GM21717 (cell line): ENCODE measurements around the gene CPXM1.

Experiments used
- ATAC-seq: cut with Tn5 transposase; IDR thresholded peaks from one replicate; pipeline ENCODE4 v1.9.1; 2021; ENCODE audit warnings: mild to moderate bottlenecking, moderate library complexity; ENCODE audit not compliant: unreplicated experiment

Gene CPXM1

GRCh38 chr20:2750491-2751251, 49.8 kb downstream of the CPXM1 start:
- no peak for ATAC-seq

DNA sequence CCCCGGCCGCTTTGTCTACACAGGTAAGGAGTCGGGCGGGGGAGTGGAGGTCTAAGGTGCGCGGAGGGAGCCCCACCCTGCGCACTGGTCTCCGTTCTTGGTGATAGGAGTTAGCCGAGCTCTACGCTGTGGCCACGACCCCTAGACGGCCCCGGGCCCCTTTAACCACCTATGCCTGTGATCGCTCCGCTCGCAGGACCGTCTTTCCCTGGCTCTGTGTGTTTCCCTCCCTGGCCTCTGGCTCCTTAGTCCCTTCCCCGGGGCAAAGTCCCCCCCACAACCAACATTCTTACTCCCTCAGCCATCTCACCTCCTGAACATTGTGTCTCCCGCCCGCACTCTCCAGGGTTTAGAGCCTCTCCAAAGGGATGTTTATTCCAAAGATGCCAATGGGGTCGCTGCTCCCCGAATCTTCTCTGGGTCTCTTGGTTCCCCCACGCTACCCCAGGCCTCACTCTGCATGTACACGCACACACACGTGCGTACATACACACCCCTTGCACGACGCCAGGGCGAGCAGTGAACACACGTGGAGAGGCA, 50.4 kb downstream of the CPXM1 start:
- ATAC-seq, result no peak

- ATAC-seq, result no peak
Measured at GRCh38 chr20:2749343-2749950, 51.0 kb downstream of the CPXM1 start.

DNA sequence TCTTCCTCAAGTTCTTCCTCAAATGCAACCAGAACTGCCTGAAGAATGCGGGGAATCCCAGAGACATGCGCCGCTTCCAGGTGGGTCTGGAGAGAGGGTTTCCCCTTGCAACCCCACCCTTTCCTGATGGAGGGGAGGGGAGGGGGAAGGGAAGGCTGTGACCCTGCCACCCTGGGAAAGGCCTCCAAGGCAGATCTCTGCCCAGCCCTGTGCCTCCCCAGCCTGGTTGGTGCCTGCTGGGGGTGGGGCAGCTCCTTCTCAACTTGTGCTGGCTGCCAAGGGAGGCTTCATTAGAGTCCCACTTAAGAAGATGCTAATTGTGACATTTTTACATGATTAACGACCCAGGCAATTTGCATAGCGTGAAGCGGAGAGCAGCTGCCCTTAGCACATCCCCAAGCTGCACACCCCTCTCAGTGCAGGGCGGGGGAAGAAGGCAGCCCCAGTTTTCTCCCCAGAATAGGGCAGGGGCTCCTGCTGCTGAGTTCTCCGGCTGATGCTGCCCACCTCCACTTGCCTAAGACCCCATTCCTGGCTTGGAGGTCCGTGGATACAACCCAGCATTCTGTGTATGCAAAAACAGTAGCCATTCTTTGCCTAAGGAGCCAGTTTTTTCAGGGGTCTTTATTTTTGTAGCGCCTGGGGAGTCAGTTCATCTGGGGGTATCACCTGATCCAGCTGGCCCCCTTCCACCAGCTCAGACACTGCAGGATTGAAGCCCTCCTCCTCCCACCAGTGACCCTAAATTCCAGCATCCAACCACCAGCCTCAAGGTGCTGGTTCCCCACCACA, 51.7 kb downstream of the CPXM1 start:
- ATAC-seq, result no peak

- ATAC-seq, result no peak
Measured at GRCh38 chr20:2747676-2748235, 52.7 kb downstream of the CPXM1 start.

GRCh38 chr20:2746636-2747265, 53.7 kb downstream of the CPXM1 start:
- no peak for ATAC-seq

DNA sequence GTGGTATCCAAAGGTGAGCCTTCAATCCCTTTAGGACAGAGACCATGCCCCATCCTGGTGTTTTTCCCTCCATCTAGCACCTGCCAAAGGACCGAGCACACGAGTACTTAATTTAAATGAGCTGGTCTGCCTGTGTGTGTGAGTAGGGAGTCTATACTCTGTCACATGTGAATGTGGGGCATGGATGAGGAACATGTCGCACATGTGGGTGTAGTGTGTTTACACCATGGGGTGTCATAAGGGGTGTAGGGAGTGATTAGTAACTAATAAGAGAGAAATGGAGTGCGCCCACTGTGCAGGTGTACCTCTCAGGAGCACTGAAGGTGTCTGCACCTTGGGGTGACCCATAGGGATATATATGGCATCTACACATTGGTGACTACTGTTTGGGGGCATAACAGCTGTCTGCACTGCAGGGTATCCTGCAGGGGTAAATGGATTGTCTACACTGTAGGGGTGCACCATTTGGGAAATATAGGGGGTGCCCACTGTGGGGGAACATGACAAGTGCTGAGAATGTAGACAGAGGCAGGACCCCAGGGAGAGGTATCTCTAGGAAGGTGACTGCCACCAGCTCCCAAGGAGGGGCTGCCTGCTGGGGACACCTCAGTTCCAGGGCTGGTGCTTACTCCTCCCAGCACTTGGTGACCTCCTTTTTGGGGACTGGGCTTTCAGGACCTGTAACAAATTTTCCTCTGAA, 54.3 kb downstream of the CPXM1 start:
- no peak for ATAC-seq

GRCh38 chr20:2745060-2745910, 55.1 kb downstream of the CPXM1 start:
- ATAC-seq, result no peak
